ENCODE data around the gene MRPL50. TPM values are rescaled to one million over a fixed set of nuclear protein-coding genes. Genes with fewer than 3 reads are reported as not detected.

Gene MRPL50
- total RNA-seq, 2 donors from 2014 or later, result 15.5 to 17.4 TPM

GRCh38 chr9:101440714-101441230 is 42.4 kb upstream of the MRPL50 start:
- WGBS, 2 experiments (ENCODE audit: insufficient coverage in 1 of 2, insufficient read length in 1 of 2), result 67 to 84% methylated on average over 1 to 3 of the region's 3 CpGs

GRCh38 chr9:101438523-101438922 is 40.1 kb upstream of the MRPL50 start:
- Mint-ChIP-seq H3K36me3 (ENCODE audit: low read depth) (no peaks in the 10 kb centered on the region), H3K4me1 (no peaks in the 10 kb centered on the region), H3K27me3 (ENCODE audit: insufficient read depth) (no peaks in the 10 kb centered on the region), H3K4me3 (no peak overlapping the region), H3K27ac (no peak overlapping the region), H3K9me3 (no peaks in the 10 kb centered on the region)
- Histone ChIP-seq H3K4me1 (ENCODE audit: control insufficient read depth, insufficient read depth, low read length) (no peaks in the 10 kb centered on the region), H3K9ac (ENCODE audit: extremely low read depth, low read length, poor library complexity, severe bottlenecking) (no peak overlapping the region), H3K27me3 (ENCODE audit: control insufficient read depth, insufficient read depth, low read length, poor library complexity, severe bottlenecking) (no peaks in the 10 kb centered on the region), H3K27ac (ENCODE audit: low read depth, low read length) (no peak overlapping the region), H3K4me3 (ENCODE audit: low read length) (no peak overlapping the region), H3K9me3 (ENCODE audit: control insufficient read depth, low read length) (no peaks in the 10 kb centered on the region), H3K36me3 (ENCODE audit: control insufficient read depth, insufficient read depth, low read length) (no peaks in the 10 kb centered on the region)
- DNase-seq, result no peak
- no peak for TF ChIP-seq CTCF (conservative IDR thresholded peaks at IDR 0.05)
- 88% methylated on average over 1 of the region's 3 CpGs; no CpG with 5 or more reads in 1 of the 2 experiments for WGBS, 2 experiments (ENCODE audit: insufficient coverage in 1 of 2, insufficient read length in 1 of 2)

More at GRCh38 chr9:101440714-101441230, 42.4 kb upstream of the MRPL50 start:
- no peaks in the 10 kb centered on the region for H3K9me3 ChIP-seq (ENCODE audit: control insufficient read depth, low read length)
- TF ChIP-seq CTCF (conservative IDR thresholded peaks at IDR 0.05), result no peak
- no peak overlapping the region for H3K4me3 ChIP-seq (ENCODE audit: low read length)
- Mint-ChIP-seq H3K9me3 (no peaks in the 10 kb centered on the region), H3K4me3 (no peak overlapping the region), H3K36me3 (ENCODE audit: low read depth) (no peaks in the 10 kb centered on the region), H3K27me3 (ENCODE audit: insufficient read depth) (peaks cover 2% of the 10 kb centered on the region), H3K4me1 (no peaks in the 10 kb centered on the region), H3K27ac (no peak overlapping the region)
- H3K27ac ChIP-seq (ENCODE audit: low read depth, low read length), result no peak overlapping the region
- no peaks in the 10 kb centered on the region for H3K27me3 ChIP-seq (ENCODE audit: control insufficient read depth, insufficient read depth, low read length, poor library complexity, severe bottlenecking)
- no peaks in the 10 kb centered on the region for H3K36me3 ChIP-seq (ENCODE audit: control insufficient read depth, insufficient read depth, low read length)
- no peak for DNase-seq
- H3K9ac ChIP-seq (ENCODE audit: extremely low read depth, low read length, poor library complexity, severe bottlenecking), result no peak overlapping the region
- H3K4me1 ChIP-seq (ENCODE audit: control insufficient read depth, insufficient read depth, low read length), result no peaks in the 10 kb centered on the region

GRCh38 chr9:101437806-101438232 is 39.4 kb upstream of the MRPL50 start:
- H3K4me1 Mint-ChIP-seq, result no peaks in the 10 kb centered on the region
- WGBS, 2 experiments (ENCODE audit: insufficient coverage in 1 of 2, insufficient read length in 1 of 2), result 88 to 97% methylated on average over 2 of the region's 2 CpGs

More at GRCh38 chr9:101437806-101438232, 39.4 kb upstream of the MRPL50 start:
- no peak overlapping the region for H3K4me3 ChIP-seq (ENCODE audit: low read length)
- no peaks in the 10 kb centered on the region for H3K36me3 ChIP-seq (ENCODE audit: control insufficient read depth, insufficient read depth, low read length)
- no peaks in the 10 kb centered on the region for H3K27me3 ChIP-seq (ENCODE audit: control insufficient read depth, insufficient read depth, low read length, poor library complexity, severe bottlenecking)
- no peaks in the 10 kb centered on the region for H3K9me3 ChIP-seq (ENCODE audit: control insufficient read depth, low read length)
- no peaks in the 10 kb centered on the region for H3K4me1 ChIP-seq (ENCODE audit: control insufficient read depth, insufficient read depth, low read length)
- no peak overlapping the region for H3K9ac ChIP-seq (ENCODE audit: extremely low read depth, low read length, poor library complexity, severe bottlenecking)
- H3K9me3 Mint-ChIP-seq, result no peaks in the 10 kb centered on the region
- H3K4me3 Mint-ChIP-seq, result no peak overlapping the region
- no peaks in the 10 kb centered on the region for H3K36me3 Mint-ChIP-seq (ENCODE audit: low read depth)
- no peak for DNase-seq
- no peaks in the 10 kb centered on the region for H3K27me3 Mint-ChIP-seq (ENCODE audit: insufficient read depth)
- no peak overlapping the region for H3K27ac ChIP-seq (ENCODE audit: low read depth, low read length)
- H3K27ac Mint-ChIP-seq, result no peak overlapping the region
- TF ChIP-seq CTCF (conservative IDR thresholded peaks at IDR 0.05), result no peak
